ENCODE data around the gene MYO1B. TPM values are rescaled to one million over a fixed set of nuclear protein-coding genes. Genes with fewer than 3 reads are reported as not detected.

MYO1B gene
- total RNA-seq, 1 experiment from 2014 or later, result 241 TPM

DNA sequence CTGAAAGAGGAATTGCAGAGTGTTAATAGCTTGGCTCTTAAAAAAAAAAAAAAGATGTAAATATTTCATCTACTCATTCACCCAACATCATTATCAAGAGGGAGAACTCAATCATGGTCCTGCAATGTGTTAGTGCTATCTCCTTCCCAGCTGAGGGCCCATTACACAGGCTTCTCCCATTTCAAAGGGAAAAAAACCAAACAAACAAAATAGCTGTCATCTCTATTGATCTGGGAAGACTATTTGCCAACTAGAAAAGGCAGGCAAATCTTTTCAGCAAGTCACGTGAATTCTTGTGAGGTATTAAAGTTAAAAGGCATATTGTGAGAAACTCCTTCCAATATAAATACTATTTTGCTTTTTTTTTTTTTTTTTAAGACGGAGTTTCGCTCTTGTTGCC, 194.3 kb downstream of the MYO1B start:
- Mint-ChIP-seq H3K4me3 (ENCODE audit: unreplicated experiment) (no peak overlapping the region), H3K9me3 (ENCODE audit: unreplicated experiment) (no peaks in the 10 kb centered on the region)
- CTCF ChIA-PET, result interaction anchor here (0.8 kb wide), 1 partner anchor 110 kb away, joined by 3 read pairs; no protein-coding TSS in a partner anchor

DNA sequence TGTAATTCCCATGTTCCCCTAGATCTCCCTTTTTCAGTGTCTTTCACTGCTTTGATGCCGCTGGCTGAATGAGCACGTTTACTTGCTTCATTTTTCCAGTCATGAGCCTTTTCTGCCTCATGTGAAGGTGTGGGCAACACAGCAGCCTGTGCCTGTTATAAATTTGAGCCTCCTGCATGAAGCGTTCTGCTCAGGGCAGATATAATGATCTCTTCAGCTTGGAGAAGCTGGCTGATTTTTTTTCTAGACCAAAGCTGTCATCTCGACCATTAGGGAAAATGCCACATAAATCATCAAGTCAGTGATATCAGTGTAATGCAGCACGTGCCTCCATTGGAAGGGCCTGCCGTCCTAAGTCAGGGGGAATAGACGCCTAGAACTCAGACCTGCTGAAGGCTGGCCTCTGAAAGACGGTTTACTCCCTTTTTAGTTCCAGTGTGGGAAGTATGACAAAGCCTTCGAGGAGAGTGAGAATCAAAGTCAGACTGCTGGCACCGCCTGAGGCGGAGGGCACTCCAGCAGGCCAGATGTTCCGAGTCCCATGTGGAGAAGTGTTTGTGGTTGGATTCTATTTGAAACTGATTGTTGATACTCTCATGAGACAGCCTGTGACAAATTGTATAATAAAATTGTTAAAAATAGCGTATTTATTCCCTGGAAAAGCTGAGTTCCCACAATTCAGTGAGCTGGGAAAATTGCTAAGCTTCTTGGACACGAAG, 196.5 kb downstream of the MYO1B start:
- Mint-ChIP-seq H3K27me3 (ENCODE audit: insufficient read depth, unreplicated experiment) (peaks cover 12% of the 10 kb centered on the region), H3K4me3 (ENCODE audit: unreplicated experiment) (no peak overlapping the region), H3K27ac (ENCODE audit: low read depth, unreplicated experiment) (no peak overlapping the region), H3K4me1 (ENCODE audit: insufficient read depth, unreplicated experiment) (no peaks in the 10 kb centered on the region), H3K9me3 (ENCODE audit: unreplicated experiment) (no peaks in the 10 kb centered on the region), H3K36me3 (ENCODE audit: insufficient read depth, unreplicated experiment) (no peaks in the 10 kb centered on the region)
- ChIA-PET POLR2A (interaction anchor here (0.6 kb wide), 1 partner anchor 32 kb away, joined by 3 read pairs; no protein-coding TSS in a partner anchor), CTCF (interaction anchor here (1.1 kb wide), 1 partner anchor 59 kb away, joined by 4 read pairs; no protein-coding TSS in a partner anchor)
- intact Hi-C loops (cut with micrococcal nuclease), result no loop called here
- TF ChIP-seq, protein P1, sequence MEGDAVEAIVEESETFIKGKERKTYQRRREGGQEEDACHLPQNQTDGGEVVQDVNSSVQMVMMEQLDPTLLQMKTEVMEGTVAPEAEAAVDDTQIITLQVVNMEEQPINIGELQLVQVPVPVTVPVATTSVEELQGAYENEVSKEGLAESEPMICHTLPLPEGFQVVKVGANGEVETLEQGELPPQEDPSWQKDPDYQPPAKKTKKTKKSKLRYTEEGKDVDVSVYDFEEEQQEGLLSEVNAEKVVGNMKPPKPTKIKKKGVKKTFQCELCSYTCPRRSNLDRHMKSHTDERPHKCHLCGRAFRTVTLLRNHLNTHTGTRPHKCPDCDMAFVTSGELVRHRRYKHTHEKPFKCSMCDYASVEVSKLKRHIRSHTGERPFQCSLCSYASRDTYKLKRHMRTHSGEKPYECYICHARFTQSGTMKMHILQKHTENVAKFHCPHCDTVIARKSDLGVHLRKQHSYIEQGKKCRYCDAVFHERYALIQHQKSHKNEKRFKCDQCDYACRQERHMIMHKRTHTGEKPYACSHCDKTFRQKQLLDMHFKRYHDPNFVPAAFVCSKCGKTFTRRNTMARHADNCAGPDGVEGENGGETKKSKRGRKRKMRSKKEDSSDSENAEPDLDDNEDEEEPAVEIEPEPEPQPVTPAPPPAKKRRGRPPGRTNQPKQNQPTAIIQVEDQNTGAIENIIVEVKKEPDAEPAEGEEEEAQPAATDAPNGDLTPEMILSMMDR (IDR thresholded peaks at IDR 0.05; ENCODE audit: unreplicated experiment), result no peak
- no TSS peak for BruUV-seq (replicated peaks)
- DNase-seq (ENCODE audit: unreplicated experiment), result no peak

More for the DNA sequence above, 194.3 kb downstream of the MYO1B start:
- no peak for DNase-seq (ENCODE audit: unreplicated experiment)
- no TSS peak for BruUV-seq (replicated peaks)
- Mint-ChIP-seq H3K27me3 (ENCODE audit: insufficient read depth, unreplicated experiment) (peaks cover 12% of the 10 kb centered on the region), H3K4me1 (ENCODE audit: insufficient read depth, unreplicated experiment) (no peaks in the 10 kb centered on the region), H3K36me3 (ENCODE audit: insufficient read depth, unreplicated experiment) (no peaks in the 10 kb centered on the region), H3K27ac (ENCODE audit: low read depth, unreplicated experiment) (no peak overlapping the region)
- TF ChIP-seq, protein P1 (IDR thresholded peaks at IDR 0.05; ENCODE audit: unreplicated experiment), result no peak
- POLR2A ChIA-PET, result no interaction called here
- intact Hi-C loops (cut with micrococcal nuclease), result no loop called here

DNA sequence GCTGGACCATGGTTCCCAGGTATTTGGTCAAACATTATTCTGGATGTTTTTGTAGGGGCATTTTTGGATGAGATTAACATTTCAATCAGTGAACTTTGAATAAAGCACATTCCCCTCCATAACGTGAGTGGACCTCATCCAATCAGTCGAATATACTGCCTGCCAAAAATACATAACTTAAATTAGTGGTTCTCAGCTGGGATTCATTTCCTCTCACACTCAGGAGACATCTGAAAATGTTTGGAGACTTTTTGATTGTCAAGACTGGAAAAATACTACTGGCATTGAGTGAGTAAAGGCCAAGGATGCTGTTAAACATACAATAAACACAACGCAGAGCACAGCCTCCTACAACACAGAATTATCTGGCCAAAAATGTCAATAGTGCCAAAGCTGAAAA, 198.2 kb downstream of the MYO1B start:
- Mint-ChIP-seq H3K27ac (ENCODE audit: low read depth, unreplicated experiment) (no peak overlapping the region), H3K4me3 (ENCODE audit: unreplicated experiment) (no peak overlapping the region), H3K9me3 (ENCODE audit: unreplicated experiment) (no peaks in the 10 kb centered on the region), H3K4me1 (ENCODE audit: insufficient read depth, unreplicated experiment) (no peaks in the 10 kb centered on the region), H3K36me3 (ENCODE audit: insufficient read depth, unreplicated experiment) (no peaks in the 10 kb centered on the region), H3K27me3 (ENCODE audit: insufficient read depth, unreplicated experiment) (peaks cover 2% of the 10 kb centered on the region)
- intact Hi-C loops (cut with micrococcal nuclease), result no loop called here
- POLR2A ChIA-PET, result no interaction called here
- CTCF ChIA-PET, result interaction anchor here (0.5 kb wide), 1 partner anchor 542 kb away, joined by 3 read pairs; no protein-coding TSS in a partner anchor
- BruUV-seq (replicated peaks), result no TSS peak
- TF ChIP-seq, protein P1 (IDR thresholded peaks at IDR 0.05; ENCODE audit: unreplicated experiment), result no peak
- no peak for DNase-seq (ENCODE audit: unreplicated experiment)

DNA sequence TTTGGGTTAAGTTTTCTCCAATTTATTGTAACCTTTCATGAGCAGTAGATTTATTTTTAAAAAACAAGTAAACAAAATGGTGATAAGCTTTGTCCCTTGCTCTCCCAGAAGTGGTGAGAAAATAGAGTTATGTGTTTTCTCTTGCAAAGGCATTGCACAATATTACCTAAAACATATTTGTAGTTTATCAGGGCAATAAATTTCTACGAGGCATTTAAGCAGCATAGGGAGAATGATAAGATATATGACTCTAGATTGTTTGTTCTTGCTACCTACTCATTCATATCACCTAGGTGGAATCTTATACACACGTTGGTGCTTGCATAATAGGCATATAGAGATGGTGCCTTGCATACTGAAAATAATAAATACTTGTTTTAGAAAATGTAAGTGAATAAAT, 201.7 kb downstream of the MYO1B start:
- H3K36me3 Mint-ChIP-seq (ENCODE audit: insufficient read depth, unreplicated experiment), result no peaks in the 10 kb centered on the region
- no peaks in the 10 kb centered on the region for H3K4me1 Mint-ChIP-seq (ENCODE audit: insufficient read depth, unreplicated experiment)
- no peak for DNase-seq (ENCODE audit: unreplicated experiment)
- no peaks in the 10 kb centered on the region for H3K27me3 Mint-ChIP-seq (ENCODE audit: insufficient read depth, unreplicated experiment)
- intact Hi-C loops (cut with micrococcal nuclease), result no loop called here
- CTCF ChIA-PET, result interaction anchor here (0.9 to 1.1 kb wide), 2 partner anchors 12 to 54 kb away, joined by 3 to 4 read pairs; no protein-coding TSS in a partner anchor
- H3K27ac Mint-ChIP-seq (ENCODE audit: low read depth, unreplicated experiment), result no peak overlapping the region
- POLR2A ChIA-PET, result interaction anchor here (0.6 kb wide), 2 partner anchors 9 to 27 kb away, joined by 3 read pairs; no protein-coding TSS in a partner anchor
- H3K9me3 Mint-ChIP-seq (ENCODE audit: unreplicated experiment), result no peaks in the 10 kb centered on the region
- TF ChIP-seq, protein P1 (IDR thresholded peaks at IDR 0.05; ENCODE audit: unreplicated experiment), result no peak
- no TSS peak for BruUV-seq (replicated peaks)
- H3K4me3 Mint-ChIP-seq (ENCODE audit: unreplicated experiment), result no peak overlapping the region

Data from MCF 10A (cell line).